Measurements from ENCODE around the gene MYBPHL.
A peak's percentile ranks its signal among the peaks of the same experiment; 100 is the strongest.
"Not testable (repeated sequence)": the region's sequence is repeated elsewhere in the genome, so short reads cannot be mapped to it uniquely, and the experiment has no call there.

The MYBPHL gene

DNA sequence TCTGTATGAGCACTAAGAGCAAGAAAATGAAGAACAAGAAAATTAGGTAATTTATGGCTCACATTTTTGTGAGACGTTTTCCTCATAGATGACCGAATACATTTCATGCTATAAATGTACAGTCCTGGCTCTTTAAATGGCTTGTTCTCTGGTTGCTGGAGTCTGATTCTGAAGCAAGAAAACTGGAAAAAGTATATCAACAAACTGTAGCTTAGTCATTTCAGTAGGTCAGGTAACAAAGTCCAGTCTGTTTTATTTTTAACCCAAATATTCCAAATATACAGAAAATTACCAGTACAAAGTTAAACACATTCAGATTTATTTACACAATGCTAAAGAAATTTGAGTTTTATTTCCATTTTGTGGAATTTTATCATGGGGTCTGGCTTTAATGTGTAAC, 2.5 kb upstream of the MYBPHL start:
- Histone ChIP-seq H3K27me3 (ENCODE audit: control insufficient read depth in 1 of 2, insufficient read depth in 1 of 2, low read length in 2 of 2) (peaks cover 0 to 11% of the 10 kb centered on the region in 2 experiments), H3K23ac (ENCODE audit: low read length in 2 of 2) (no peak overlapping the region), H3K4me1 (ENCODE audit: control insufficient read depth, insufficient read depth, low read depth, low read length) (peaks cover 2% of the 10 kb centered on the region), H3K4me3 (ENCODE audit: insufficient read depth in 1 of 2, low read depth in 1 of 2, low read length in 2 of 2) (no peak overlapping the region), H2BK120ac (ENCODE audit: low read depth, low read length) (no peak overlapping the region), H3K18ac (ENCODE audit: low read depth in 1 of 2, low read length in 2 of 2) (no peak overlapping the region), H4K91ac (ENCODE audit: low read length) (no peak overlapping the region), H2AK5ac (ENCODE audit: low read length, severe bottlenecking) (no peak overlapping the region), H2BK15ac (ENCODE audit: low read depth, poor library complexity, severe bottlenecking) (no peak overlapping the region), H2AFZ (ENCODE audit: low read depth, low read length) (no peak overlapping the region), H3K79me1 (replicated peaks; ENCODE audit: low read length, poor library complexity, severe bottlenecking) (no peaks in the 10 kb centered on the region), H3K9ac (ENCODE audit: low read length) (no peak overlapping the region), H3K14ac (ENCODE audit: low read length in 2 of 2) (no peak overlapping the region), H3K4ac (ENCODE audit: low read depth in 1 of 2, low read length in 2 of 2) (no peak overlapping the region), H3K4me2 (ENCODE audit: low read length, poor library complexity, severe bottlenecking) (no peak overlapping the region), H3K27ac (ENCODE audit: low read length, poor library complexity, severe bottlenecking) (no peak overlapping the region), H2BK5ac (ENCODE audit: low read depth, low read length, poor library complexity, severe bottlenecking) (no peak overlapping the region), H2BK12ac (ENCODE audit: low read length in 2 of 2) (no peak overlapping the region), H3K9me3 (ENCODE audit: control insufficient read depth, low read length) (no peaks in the 10 kb centered on the region), H4K8ac (ENCODE audit: low read length) (no peak overlapping the region), H3K36me3 (ENCODE audit: control insufficient read depth in 1 of 2, insufficient read depth in 2 of 2, low read depth in 1 of 2, low read length in 2 of 2) (peaks cover 6 to 17% of the 10 kb centered on the region in 2 experiments)
- DNase-seq, result no peak
- WGBS, result 96% methylated on average over 2 of the region's 2 CpGs

DNA sequence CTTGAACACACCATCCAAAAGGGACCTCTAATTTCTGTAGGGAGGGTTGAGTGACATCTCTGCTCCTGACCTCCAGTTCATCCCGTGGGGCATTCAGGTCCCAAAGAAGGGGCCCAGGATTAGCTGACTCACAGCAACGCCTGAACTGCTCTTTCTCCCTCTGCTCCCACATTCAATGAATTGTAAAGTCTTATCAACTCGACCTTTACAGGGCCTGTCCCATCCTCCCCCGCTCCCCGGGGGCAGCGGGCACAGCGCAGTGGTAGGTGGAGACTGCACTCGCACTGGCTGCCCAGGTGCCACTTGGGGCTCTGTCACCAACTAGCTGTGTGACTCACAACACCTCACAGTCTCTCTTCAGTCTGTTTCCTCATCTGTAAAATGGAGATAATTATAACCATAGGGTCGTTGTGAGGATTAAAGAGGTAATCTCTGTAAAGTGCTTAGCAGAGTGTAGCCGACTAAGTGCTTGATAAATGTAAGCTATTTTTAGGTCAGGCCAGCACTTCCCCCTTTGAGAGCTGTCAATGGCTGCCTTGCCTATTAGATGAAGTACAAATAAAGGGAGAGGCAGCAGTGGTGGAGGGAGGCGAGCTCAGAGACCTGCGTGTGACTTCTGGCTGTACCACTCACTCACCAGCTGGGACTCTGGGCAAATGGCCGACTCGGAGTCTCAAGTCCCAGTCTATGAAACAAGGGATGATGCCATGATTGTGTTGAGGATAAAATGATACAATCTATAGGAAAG, 637 bp upstream of the MYBPHL start:
- Histone ChIP-seq H3K27me3 (ENCODE audit: control insufficient read depth in 1 of 2, insufficient read depth in 1 of 2, low read length in 2 of 2) (peaks cover 0 to 21% of the 10 kb centered on the region in 2 experiments), H3K36me3 (ENCODE audit: control insufficient read depth in 1 of 2, insufficient read depth in 2 of 2, low read depth in 1 of 2, low read length in 2 of 2) (peaks cover 0 to 7% of the 10 kb centered on the region in 2 experiments), H3K4ac (ENCODE audit: low read depth in 1 of 2, low read length in 2 of 2) (no peak overlapping the region)

DNA sequence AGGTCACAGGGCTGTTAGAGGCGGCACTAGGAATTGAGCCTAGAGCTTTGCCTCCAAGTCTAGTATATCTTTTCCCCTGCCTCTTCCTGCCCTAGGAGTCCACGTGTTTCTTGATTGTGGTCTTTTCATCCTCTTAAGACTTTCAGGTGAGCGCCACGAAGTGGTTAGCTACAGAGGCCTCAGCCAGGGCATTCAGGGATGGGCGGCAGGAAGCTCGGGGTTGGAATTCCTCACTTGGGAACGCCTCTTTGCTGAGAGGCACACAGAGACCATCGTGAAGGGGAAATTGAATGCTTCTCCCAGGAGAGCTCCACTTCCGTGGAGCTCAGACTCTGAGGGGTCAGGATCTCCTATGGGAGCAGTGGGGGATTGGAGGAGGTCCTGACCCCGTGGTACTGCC, 820 bp downstream of the MYBPHL start:
- not testable (repeated sequence) for H3K36me3 ChIP-seq (ENCODE audit: control insufficient read depth in 1 of 2, insufficient read depth in 2 of 2, low read depth in 1 of 2, low read length in 2 of 2); H3K4me3 ChIP-seq (ENCODE audit: insufficient read depth in 1 of 2, low read depth in 1 of 2, low read length in 2 of 2); H4K8ac ChIP-seq (ENCODE audit: low read length); H3K4ac ChIP-seq (ENCODE audit: low read depth in 1 of 2, low read length in 2 of 2); H2BK12ac ChIP-seq (ENCODE audit: low read length in 2 of 2); DNase-seq; H3K9ac ChIP-seq (ENCODE audit: low read length); H3K4me2 ChIP-seq (ENCODE audit: low read length, poor library complexity, severe bottlenecking); H3K4me1 ChIP-seq (ENCODE audit: control insufficient read depth, insufficient read depth, low read depth, low read length); H4K91ac ChIP-seq (ENCODE audit: low read length); H3K79me1 ChIP-seq (replicated peaks; ENCODE audit: low read length, poor library complexity, severe bottlenecking); H2AFZ ChIP-seq (ENCODE audit: low read depth, low read length); H3K18ac ChIP-seq (ENCODE audit: low read depth in 1 of 2, low read length in 2 of 2); H3K9me3 ChIP-seq (ENCODE audit: control insufficient read depth, low read length); H2BK15ac ChIP-seq (ENCODE audit: low read depth, poor library complexity, severe bottlenecking); H3K27ac ChIP-seq (ENCODE audit: low read length, poor library complexity, severe bottlenecking); H3K23ac ChIP-seq (ENCODE audit: low read length in 2 of 2); H2BK5ac ChIP-seq (ENCODE audit: low read depth, low read length, poor library complexity, severe bottlenecking); H2AK5ac ChIP-seq (ENCODE audit: low read length, severe bottlenecking); H2BK120ac ChIP-seq (ENCODE audit: low read depth, low read length)
- 39% methylated on average over 9 of the region's 10 CpGs for WGBS
- peak overlapping the region in 1 of 2 experiments; percentile 49 for H3K14ac ChIP-seq (ENCODE audit: low read length in 2 of 2)
- H3K27me3 ChIP-seq (ENCODE audit: control insufficient read depth in 1 of 2, insufficient read depth in 1 of 2, low read length in 2 of 2), result peaks cover 0 to 21% of the 10 kb centered on the region in 2 experiments

More for the DNA sequence above, 637 bp upstream of the MYBPHL start:
- no peak overlapping the region for H2BK5ac ChIP-seq (ENCODE audit: low read depth, low read length, poor library complexity, severe bottlenecking)
- H3K27ac ChIP-seq (ENCODE audit: low read length, poor library complexity, severe bottlenecking), result no peak overlapping the region
- no peak overlapping the region for H2BK120ac ChIP-seq (ENCODE audit: low read depth, low read length)
- peaks cover 2% of the 10 kb centered on the region for H3K4me1 ChIP-seq (ENCODE audit: control insufficient read depth, insufficient read depth, low read depth, low read length)
- H2AK5ac ChIP-seq (ENCODE audit: low read length, severe bottlenecking), result no peak overlapping the region
- no peaks in the 10 kb centered on the region for H3K79me1 ChIP-seq (replicated peaks; ENCODE audit: low read length, poor library complexity, severe bottlenecking)
- H3K4me3 ChIP-seq (ENCODE audit: insufficient read depth in 1 of 2, low read depth in 1 of 2, low read length in 2 of 2), result no peak overlapping the region
- H3K9ac ChIP-seq (ENCODE audit: low read length), result no peak overlapping the region
- no peak overlapping the region for H2AFZ ChIP-seq (ENCODE audit: low read depth, low read length)
- WGBS, result 68% methylated on average over 12 of the region's 14 CpGs
- H3K18ac ChIP-seq (ENCODE audit: low read depth in 1 of 2, low read length in 2 of 2), result no peak overlapping the region
- no peak overlapping the region for H3K4me2 ChIP-seq (ENCODE audit: low read length, poor library complexity, severe bottlenecking)
- peak; percentile 33 for DNase-seq
- no peak overlapping the region for H2BK15ac ChIP-seq (ENCODE audit: low read depth, poor library complexity, severe bottlenecking)
- H3K23ac ChIP-seq (ENCODE audit: low read length in 2 of 2), result no peak overlapping the region
- H2BK12ac ChIP-seq (ENCODE audit: low read length in 2 of 2), result no peak overlapping the region
- peak overlapping the region; percentile 45 for H4K91ac ChIP-seq (ENCODE audit: low read length)
- no peak overlapping the region for H4K8ac ChIP-seq (ENCODE audit: low read length)
- no peaks in the 10 kb centered on the region for H3K9me3 ChIP-seq (ENCODE audit: control insufficient read depth, low read length)
- no peak overlapping the region for H3K14ac ChIP-seq (ENCODE audit: low read length in 2 of 2)

DNA sequence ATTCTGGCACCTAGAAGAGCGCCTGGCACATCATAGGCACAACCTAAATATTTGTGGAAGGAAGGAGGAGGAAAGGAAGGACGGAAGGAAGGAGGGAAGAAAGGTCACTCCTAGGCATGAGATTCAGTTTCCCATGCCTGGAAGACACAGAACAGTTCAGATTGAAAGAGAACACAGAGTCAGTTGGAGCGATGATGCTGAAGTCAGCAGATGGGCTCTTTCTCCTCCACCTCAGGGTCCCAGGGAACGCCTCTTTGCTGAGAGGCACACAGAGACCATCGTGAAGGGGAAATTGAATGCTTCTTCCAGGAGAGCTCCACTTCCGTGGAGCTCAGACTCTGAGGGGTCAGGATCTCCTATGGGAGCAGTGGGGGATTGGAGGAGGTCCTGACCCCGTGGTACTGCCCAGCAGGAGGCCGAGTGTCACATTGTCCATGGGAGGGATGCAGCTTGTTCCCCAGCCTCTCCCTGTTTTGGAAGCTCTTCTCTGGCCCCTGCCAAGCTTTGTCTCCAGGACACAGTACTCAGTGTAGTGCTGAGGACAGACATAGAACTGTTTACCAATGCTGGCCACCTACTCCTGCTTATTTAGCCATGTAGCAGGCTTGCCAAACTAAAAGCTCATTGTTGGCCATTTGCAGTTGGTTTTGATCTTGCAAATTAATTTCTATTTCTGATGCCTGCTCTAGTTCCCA, 2.4 kb downstream of the MYBPHL start:
- Histone ChIP-seq H2BK12ac (ENCODE audit: low read length in 2 of 2) (no peak overlapping the region), H3K79me1 (replicated peaks; ENCODE audit: low read length, poor library complexity, severe bottlenecking) (no peaks in the 10 kb centered on the region), H2BK5ac (ENCODE audit: low read depth, low read length, poor library complexity, severe bottlenecking) (no peak overlapping the region), H3K27me3 (ENCODE audit: control insufficient read depth in 1 of 2, insufficient read depth in 1 of 2, low read length in 2 of 2) (peaks cover 0 to 21% of the 10 kb centered on the region in 2 experiments), H4K91ac (ENCODE audit: low read length) (no peak overlapping the region), H3K4me2 (ENCODE audit: low read length, poor library complexity, severe bottlenecking) (no peak overlapping the region), H3K4me1 (ENCODE audit: control insufficient read depth, insufficient read depth, low read depth, low read length) (peaks cover 8% of the 10 kb centered on the region), H2AFZ (ENCODE audit: low read depth, low read length) (no peak overlapping the region), H2BK120ac (ENCODE audit: low read depth, low read length) (no peak overlapping the region), H3K4ac (ENCODE audit: low read depth in 1 of 2, low read length in 2 of 2) (no peak overlapping the region), H3K9me3 (ENCODE audit: control insufficient read depth, low read length) (no peaks in the 10 kb centered on the region), H3K9ac (ENCODE audit: low read length) (no peak overlapping the region), H2BK15ac (ENCODE audit: low read depth, poor library complexity, severe bottlenecking) (no peak overlapping the region), H4K8ac (ENCODE audit: low read length) (no peak overlapping the region), H3K4me3 (ENCODE audit: insufficient read depth in 1 of 2, low read depth in 1 of 2, low read length in 2 of 2) (no peak overlapping the region), H3K18ac (ENCODE audit: low read depth in 1 of 2, low read length in 2 of 2) (no peak overlapping the region), H3K14ac (ENCODE audit: low read length in 2 of 2) (no peak overlapping the region), H2AK5ac (ENCODE audit: low read length, severe bottlenecking) (no peak overlapping the region), H3K27ac (ENCODE audit: low read length, poor library complexity, severe bottlenecking) (no peak overlapping the region), H3K23ac (ENCODE audit: low read length in 2 of 2) (no peak overlapping the region), H3K36me3 (ENCODE audit: control insufficient read depth in 1 of 2, insufficient read depth in 2 of 2, low read depth in 1 of 2, low read length in 2 of 2) (peaks cover 0 to 7% of the 10 kb centered on the region in 2 experiments)
- DNase-seq, result no peak
- 80% methylated on average over 8 of the region's 8 CpGs for WGBS

Data from mesenchymal stem cell (in vitro differentiated cells and primary cell).